Renal pelvis (tissue), 4 donors: ENCODE data around the gene PRKCH. TPM values are rescaled to one million over a fixed set of nuclear protein-coding genes. Genes with fewer than 3 reads are reported as not detected.
"Not testable (repeated sequence)": the region's sequence is repeated elsewhere in the genome, so short reads cannot be mapped to it uniquely, and the experiment has no call there.

Experiments used
- DNase-seq: peaks from one replicate; pipeline ENCODE4 v3.0.0-alpha.2; 2013
- polyA plus RNA-seq, 3 donors: library from polyadenylated mRNA; unstranded; fragments of 120-200 nt; gene quantifications; one replicate each; pipeline ENCODE4 v1.2.1, GENCODE V29; 2013; ENCODE audit not compliant: insufficient read length in 3 of 3

PRKCH gene
- polyA plus RNA-seq, 3 donors = 15.5 to 22.6 (median 15.8) TPM

- no peak for DNase-seq
These were observed 192.8 kb downstream of the PRKCH start for GRCh38 chr14:61513986-61514830.

- no peak for DNase-seq
These were observed 193.5 kb downstream of the PRKCH start for GRCh38 chr14:61514927-61515326.

- no peak for DNase-seq
These were observed 194.2 kb downstream of the PRKCH start for GRCh38 chr14:61515436-61516117.

GRCh38 chr14:61516118-61516743, 194.9 kb downstream of the PRKCH start:
- no peak for DNase-seq

- DNase-seq = no peak
These were observed 195.7 kb downstream of the PRKCH start for GRCh38 chr14:61516964-61517653.

- no peak for DNase-seq
These were observed 196.6 kb downstream of the PRKCH start for GRCh38 chr14:61517911-61518384.

GRCh38 chr14:61518403-61518802, 197.0 kb downstream of the PRKCH start:
- no peak for DNase-seq

GRCh38 chr14:61519106-61519505, 197.7 kb downstream of the PRKCH start:
- no peak for DNase-seq

- DNase-seq = no peak
These were observed 198.4 kb downstream of the PRKCH start for GRCh38 chr14:61519735-61520134.

- DNase-seq = no peak
These were observed 199.2 kb downstream of the PRKCH start for GRCh38 chr14:61520576-61520975.

GRCh38 chr14:61521773-61522172, 200.4 kb downstream of the PRKCH start:
- no peak for DNase-seq

GRCh38 chr14:61523751-61524150, 202.4 kb downstream of the PRKCH start:
- DNase-seq = no peak

- DNase-seq = no peak
These were observed 202.9 kb downstream of the PRKCH start for GRCh38 chr14:61524211-61524806.

- no peak for DNase-seq
These were observed 203.5 kb downstream of the PRKCH start for GRCh38 chr14:61524936-61525292.

- DNase-seq = no peak
These were observed 204.1 kb downstream of the PRKCH start for GRCh38 chr14:61525293-61526011.

GRCh38 chr14:61526405-61527312, 205.3 kb downstream of the PRKCH start:
- DNase-seq = no peak

- no peak for DNase-seq
These were observed 206.1 kb downstream of the PRKCH start for GRCh38 chr14:61527325-61528100.

GRCh38 chr14:61528591-61529021, 207.2 kb downstream of the PRKCH start:
- no peak for DNase-seq

GRCh38 chr14:61529360-61529759, 208.0 kb downstream of the PRKCH start:
- not testable (repeated sequence) for DNase-seq
